GM19099 (cell line): ENCODE data around the gene LCP1.

ENCODE experiments used
- POLR2A ChIP-seq: IDR thresholded peaks from 3 replicates; pipeline ENCODE4 v1.6.1; 2011; ENCODE audit warnings: low read depth; ENCODE audit not compliant: insufficient read length; ENCODE audit errors: extremely low read depth

The LCP1 gene

GRCh38 chr13:46103037-46103436 is 78.9 kb downstream of the LCP1 start:
- TF ChIP-seq POLR2A = no peak

GRCh38 chr13:46102255-46102605 is 79.7 kb downstream of the LCP1 start:
- no peak for TF ChIP-seq POLR2A

- TF ChIP-seq POLR2A = no peak
Observed at GRCh38 chr13:46101484-46102254, 80.3 kb downstream of the LCP1 start.

GRCh38 chr13:46101002-46101401 is 81.0 kb downstream of the LCP1 start:
- TF ChIP-seq POLR2A = no peak

- no peak for TF ChIP-seq POLR2A
Observed at GRCh38 chr13:46100191-46100815, 81.7 kb downstream of the LCP1 start.

- TF ChIP-seq POLR2A = no peak
Observed at GRCh38 chr13:46097663-46098062, 84.3 kb downstream of the LCP1 start.

- TF ChIP-seq POLR2A = no peak
Observed at GRCh38 chr13:46097015-46097414, 85.0 kb downstream of the LCP1 start.

- TF ChIP-seq POLR2A = no peak
Observed at GRCh38 chr13:46094478-46094877, 87.5 kb downstream of the LCP1 start.

- no peak for TF ChIP-seq POLR2A
Observed at GRCh38 chr13:46088821-46089562, 93.0 kb downstream of the LCP1 start.

GRCh38 chr13:46087481-46087880 is 94.5 kb downstream of the LCP1 start:
- no peak for TF ChIP-seq POLR2A

- TF ChIP-seq POLR2A = no peak
Observed at GRCh38 chr13:46086985-46087384, 95.0 kb downstream of the LCP1 start.

GRCh38 chr13:46086421-46086922 is 95.5 kb downstream of the LCP1 start:
- no peak for TF ChIP-seq POLR2A

- no peak for TF ChIP-seq POLR2A
Observed at GRCh38 chr13:46085737-46086136, 96.2 kb downstream of the LCP1 start.

GRCh38 chr13:46082324-46082723 is 99.7 kb downstream of the LCP1 start:
- no peak for TF ChIP-seq POLR2A

- no peak for TF ChIP-seq POLR2A
Observed at GRCh38 chr13:46079770-46080169, 102.2 kb downstream of the LCP1 start.

GRCh38 chr13:46077265-46077664 is 104.7 kb downstream of the LCP1 start:
- TF ChIP-seq POLR2A = no peak

GRCh38 chr13:46076827-46077226 is 105.2 kb downstream of the LCP1 start:
- no peak for TF ChIP-seq POLR2A
